Activated CD4-positive, alpha-beta T cell treated with anti-CD3 and anti-CD28 coated beads for 36 hours (primary cell): ENCODE measurements around the gene PRDM10. TPM values are rescaled to one million over a fixed set of nuclear protein-coding genes. Genes with fewer than 3 reads are reported as not detected.

ENCODE experiments used
- ATAC-seq: fragments of 200-7000 bp; cut with Tn5 transposase; one replicate; pipeline ENCODE4 v1.10.0; 2021; ENCODE audit warnings: mild to moderate bottlenecking, moderate library complexity
- CTCF ChIA-PET: fragments of 350-600 bp; sonication (Branson Sonifier 250); formaldehyde crosslinking; loops from one replicate; lab custom pipeline; 2021; ENCODE audit warnings: antibody characterized with exemption; lab: Charles Lee
- POLR2A ChIA-PET: fragments of 350-600 bp; sonication (Branson Sonifier 250); formaldehyde crosslinking; loops from one replicate; lab custom pipeline; 2021; ENCODE audit warnings: antibody characterized with exemption, inconsistent platforms; lab: Charles Lee
- DNase-seq: peaks from one replicate; pipeline ENCODE4 v3.0.0-alpha.2; 2020
- H3K27ac Mint-ChIP-seq: one replicate; pipeline ENCODE4 v1.8.0; 2021; ENCODE audit warnings: mixed read lengths
- H3K27me3 Mint-ChIP-seq: one replicate; pipeline ENCODE4 v1.8.0; 2021; ENCODE audit warnings: mixed read lengths
- H3K36me3 Mint-ChIP-seq: one replicate; pipeline ENCODE4 v1.8.0; 2021; ENCODE audit warnings: low read depth, mixed read lengths
- H3K4me1 Mint-ChIP-seq: one replicate; pipeline ENCODE4 v1.8.0; 2021; ENCODE audit warnings: mixed read lengths
- H3K4me3 Mint-ChIP-seq: one replicate; pipeline ENCODE4 v1.8.0; 2021; ENCODE audit warnings: mild to moderate bottlenecking, moderate library complexity, mixed read lengths
- H3K9me3 Mint-ChIP-seq: one replicate; pipeline ENCODE4 v1.8.0; 2021; ENCODE audit warnings: low read depth, mixed read lengths
- intact Hi-C, 2 experiments: fragments of 100-400 bp; cut with DNase I in 1 of 2; cut with micrococcal nuclease in 1 of 2; formaldehyde crosslinking; loops; one replicate each; pipeline versions ENCODE4 v1.14.2 to v1.15.1; 2022 to 2024; cut with DNase I, micrococcal nuclease
- total RNA-seq, 2 experiments: library from RNA; stranded (reverse); gene quantifications; one replicate each; pipeline ENCODE4 v1.2.3, GENCODE V29; 2021

The PRDM10 gene
- total RNA-seq, 2 experiments from 2014 or later: 15.4 to 17.3 TPM

GRCh38 chr11:129856036-129856435, 146.6 kb downstream of the PRDM10 start:
- Mint-ChIP-seq H3K4me1 (peaks cover 46% of the 10 kb centered on the region), H3K27ac (no peak overlapping the region), H3K27me3 (no peaks in the 10 kb centered on the region), H3K4me3 (no peak overlapping the region), H3K9me3 (no peaks in the 10 kb centered on the region), H3K36me3 (peaks cover 12% of the 10 kb centered on the region)
- ChIA-PET POLR2A (no interaction called here), CTCF (no interaction called here)
- ATAC-seq: no peak
- no peak for DNase-seq
- intact Hi-C loops: no loop called here

- H3K27ac Mint-ChIP-seq: peak overlapping the region; percentile 3
- H3K4me3 Mint-ChIP-seq: no peak overlapping the region
- CTCF ChIA-PET: no interaction called here
- DNase-seq: no peak
- POLR2A ChIA-PET: no interaction called here
- intact Hi-C loops: no loop called here
- H3K4me1 Mint-ChIP-seq: peaks cover 40% of the 10 kb centered on the region
- no peak for ATAC-seq
- H3K36me3 Mint-ChIP-seq: peaks cover 9% of the 10 kb centered on the region
- H3K9me3 Mint-ChIP-seq: no peaks in the 10 kb centered on the region
- H3K27me3 Mint-ChIP-seq: no peaks in the 10 kb centered on the region
These were observed 147.5 kb downstream of the PRDM10 start for GRCh38 chr11:129855086-129855485.

- peaks cover 34% of the 10 kb centered on the region for H3K4me1 Mint-ChIP-seq
These were observed 148.3 kb downstream of the PRDM10 start for GRCh38 chr11:129854232-129854805.

GRCh38 chr11:129853518-129854231, 149.0 kb downstream of the PRDM10 start:
- H3K36me3 Mint-ChIP-seq: no peaks in the 10 kb centered on the region
- H3K27ac Mint-ChIP-seq: peak overlapping the region; percentile 89
- H3K9me3 Mint-ChIP-seq: no peaks in the 10 kb centered on the region
- ChIA-PET CTCF (interaction anchor here (0.8 kb wide), 1 partner anchor 359 kb away, joined by 3 read pairs; no protein-coding TSS in a partner anchor), POLR2A (interaction anchor here (1.2 kb wide), 1 partner anchor 225 kb away, joined by 4 read pairs; no protein-coding TSS in a partner anchor)
- H3K4me3 Mint-ChIP-seq: no peak overlapping the region
- DNase-seq (peak; percentile 76), ATAC-seq (peak; percentile 89)
- no peaks in the 10 kb centered on the region for H3K27me3 Mint-ChIP-seq
- intact Hi-C loops: no loop called here
- H3K4me1 Mint-ChIP-seq: peaks cover 31% of the 10 kb centered on the region

More at GRCh38 chr11:129854232-129854805, 148.3 kb downstream of the PRDM10 start:
- ATAC-seq: peak; percentile 38
- H3K4me3 Mint-ChIP-seq: no peak overlapping the region
- no peaks in the 10 kb centered on the region for H3K9me3 Mint-ChIP-seq
- peak overlapping the region; percentile 89 for H3K27ac Mint-ChIP-seq
- no peaks in the 10 kb centered on the region for H3K27me3 Mint-ChIP-seq
- CTCF ChIA-PET: no interaction called here
- intact Hi-C loops: no loop called here
- peaks cover 2% of the 10 kb centered on the region for H3K36me3 Mint-ChIP-seq
- DNase-seq: no peak
- POLR2A ChIA-PET: interaction anchor here (1.2 kb wide), 1 partner anchor 224 kb away, joined by 4 read pairs; no protein-coding TSS in a partner anchor

GRCh38 chr11:129852125-129852740, 150.4 kb downstream of the PRDM10 start:
- Mint-ChIP-seq H3K27ac (peak overlapping the region; percentile 89), H3K27me3 (no peaks in the 10 kb centered on the region), H3K4me1 (peaks cover 31% of the 10 kb centered on the region), H3K36me3 (no peaks in the 10 kb centered on the region), H3K9me3 (no peaks in the 10 kb centered on the region), H3K4me3 (no peak overlapping the region)
- ATAC-seq (no peak), DNase-seq (no peak)
- POLR2A ChIA-PET: no interaction called here
- intact Hi-C loops: no loop called here
- CTCF ChIA-PET: interaction anchor here (0.6 kb wide), 1 partner anchor 47 kb away, joined by 4 read pairs; no protein-coding TSS in a partner anchor

Other genes starting within 250 kb of the PRDM10 start
- gene TMEM45B, start 187.0 kb downstream of the PRDM10 start, total RNA-seq: 1 to 10 TPM; 2.1 to 3.1 TPM
- gene NFRKB, start 107.3 kb downstream of the PRDM10 start, total RNA-seq: 10 to 100 TPM; 27.3 to 31.0 TPM
- 10 to 100 TPM; 34.6 to 40.2 TPM for gene APLP2, start 67.1 kb upstream of the PRDM10 start, total RNA-seq
- not detected for gene ST14, start 156.9 kb upstream of the PRDM10 start, total RNA-seq